HG03045 (cell line): ENCODE measurements around the gene NCOR1.

Experiments
- ATAC-seq: cut with Tn5 transposase; IDR thresholded peaks from one replicate; pipeline ENCODE4 v1.9.1; 2021; ENCODE audit warnings: mild to moderate bottlenecking, moderate library complexity; ENCODE audit not compliant: unreplicated experiment

Gene NCOR1

DNA sequence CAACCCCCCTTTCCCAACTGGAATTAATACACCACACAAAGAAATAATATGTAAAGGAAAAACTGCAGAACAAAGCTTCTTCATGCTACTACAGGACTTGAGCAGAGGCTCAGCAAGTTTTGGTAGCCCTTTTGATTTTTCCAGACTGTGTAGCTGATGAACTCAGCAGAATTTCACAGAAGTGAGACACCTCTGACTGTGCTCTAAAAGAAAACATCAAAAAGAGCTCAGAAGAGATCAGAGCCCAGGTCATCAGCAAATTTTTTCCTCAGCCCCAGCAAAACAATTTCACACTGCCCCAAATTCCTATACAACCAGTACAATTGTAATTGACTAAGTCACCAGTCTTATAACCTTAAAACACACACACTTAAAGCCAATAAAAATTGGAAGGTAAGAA is 177.7 kb downstream of the NCOR1 start:
- ATAC-seq: no peak

GRCh38 chr17:16036261-16036660 is 179.1 kb downstream of the NCOR1 start:
- no peak for ATAC-seq

- ATAC-seq: no peak
Measured at GRCh38 chr17:16033729-16034349, 181.5 kb downstream of the NCOR1 start.

GRCh38 chr17:16027708-16028584 is 187.4 kb downstream of the NCOR1 start:
- peak; percentile 81 for ATAC-seq

- ATAC-seq: no peak
Measured at GRCh38 chr17:16026895-16027294, 188.4 kb downstream of the NCOR1 start.

GRCh38 chr17:16025202-16025601 is 190.1 kb downstream of the NCOR1 start:
- no peak for ATAC-seq

- ATAC-seq: no peak
Measured at GRCh38 chr17:16023881-16024280, 191.5 kb downstream of the NCOR1 start.

DNA sequence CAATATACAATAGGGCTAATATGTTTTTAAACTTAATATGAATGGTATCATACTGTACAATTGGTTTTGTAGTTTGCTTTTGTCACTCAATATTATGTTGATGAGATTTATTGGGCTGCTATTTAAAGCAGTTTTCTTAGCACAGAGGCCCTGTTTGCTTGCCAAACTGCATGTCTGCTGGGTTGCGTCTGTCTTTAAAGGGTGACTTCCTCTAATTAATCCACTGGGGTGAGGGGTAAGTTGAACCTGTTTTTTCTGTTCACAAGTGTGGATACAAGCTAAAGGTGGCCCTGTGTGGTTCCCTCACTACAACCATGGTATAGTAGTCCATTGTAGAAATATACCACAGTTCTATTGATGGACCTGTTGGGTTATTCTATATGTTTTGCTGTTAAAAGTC is 196.0 kb downstream of the NCOR1 start:
- ATAC-seq: no peak

GRCh38 chr17:16013943-16014407 is 201.4 kb downstream of the NCOR1 start:
- ATAC-seq: no peak

GRCh38 chr17:16007439-16007838 is 207.9 kb downstream of the NCOR1 start:
- no peak for ATAC-seq

DNA sequence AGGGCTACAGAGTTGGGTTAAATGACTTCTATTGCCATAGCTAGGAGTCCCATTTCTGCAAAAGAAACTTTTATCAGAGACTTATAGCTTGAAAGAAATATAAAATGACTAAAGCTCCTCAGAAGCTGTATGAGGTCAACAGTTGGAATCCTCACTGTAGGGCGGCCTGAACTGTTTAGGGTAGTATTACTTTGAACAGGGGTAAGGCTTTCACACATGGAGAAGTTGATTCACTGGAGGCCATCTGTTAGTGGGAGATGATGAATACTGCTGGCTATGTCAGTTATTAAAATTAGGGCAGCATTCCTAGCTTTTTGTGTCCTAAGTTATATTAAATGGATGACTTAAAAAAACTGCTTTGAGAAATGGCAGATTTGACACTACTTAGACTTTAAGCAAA is 209.7 kb downstream of the NCOR1 start:
- no peak for ATAC-seq

DNA sequence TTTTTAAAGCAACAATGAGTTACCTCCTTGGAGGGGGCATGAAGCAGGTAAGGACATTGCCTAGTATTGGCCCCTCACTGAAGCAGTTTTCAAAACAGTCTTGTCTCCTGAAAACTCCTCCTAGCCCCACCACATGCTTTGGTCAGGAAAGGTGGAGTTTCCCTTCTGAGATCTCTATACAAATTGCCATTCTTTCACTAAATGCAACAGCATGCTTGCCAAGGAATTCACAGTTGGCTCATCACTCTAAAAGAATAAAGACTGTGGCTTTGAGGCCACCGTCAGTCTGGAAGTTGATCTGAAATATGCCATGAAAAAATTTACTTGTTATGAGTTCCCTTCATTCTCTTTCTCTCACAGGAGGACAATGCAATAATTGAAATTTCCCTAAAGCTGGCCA is 211.5 kb downstream of the NCOR1 start:
- ATAC-seq: no peak

- no peak for ATAC-seq
Measured at GRCh38 chr17:16002708-16003260, 212.6 kb downstream of the NCOR1 start.

GRCh38 chr17:16001226-16001897 is 214.0 kb downstream of the NCOR1 start:
- no peak for ATAC-seq

DNA sequence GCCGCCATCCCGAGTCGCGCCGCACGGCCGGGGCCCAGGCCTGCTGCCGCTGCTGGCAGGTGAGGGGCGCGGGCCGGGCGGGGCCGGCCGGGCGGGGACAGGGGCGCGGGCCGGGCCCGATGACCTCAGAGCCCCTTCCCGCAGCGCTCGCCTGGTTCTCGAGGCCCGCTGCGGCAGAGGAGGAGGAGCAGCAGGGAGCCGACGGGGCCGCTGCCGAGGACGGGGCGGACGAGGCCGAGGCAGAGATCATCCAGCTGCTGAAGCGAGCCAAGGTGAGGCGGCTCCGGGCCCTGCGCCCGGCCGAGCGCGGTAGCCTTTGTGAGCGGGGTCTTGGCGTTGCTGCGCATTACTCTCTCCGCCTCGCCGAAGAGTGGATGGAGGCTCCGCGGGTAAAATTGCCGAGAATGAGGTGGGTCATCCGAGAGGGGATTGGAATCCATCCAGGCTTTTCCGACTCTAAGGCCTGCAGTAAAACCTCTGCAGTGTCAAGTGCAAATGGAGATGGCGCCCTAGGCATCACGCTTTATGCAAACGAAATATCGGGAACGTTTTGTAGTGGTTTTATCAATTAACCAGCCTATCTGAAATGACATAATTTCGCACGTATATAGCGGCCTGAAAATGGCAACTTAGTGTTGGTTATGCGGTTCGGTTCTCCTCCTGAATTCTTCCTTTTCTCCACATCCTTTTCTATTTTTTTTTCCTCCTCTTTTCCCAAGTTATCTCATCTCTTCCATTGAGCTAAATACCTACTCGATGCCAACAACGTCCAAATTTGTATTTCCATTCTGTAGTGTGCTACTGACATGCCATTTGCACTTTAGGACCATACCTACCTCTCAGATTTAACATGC is 215.1 kb downstream of the NCOR1 start:
- peak; percentile 38 for ATAC-seq

- ATAC-seq: peak; percentile 94
Measured at GRCh38 chr17:15999141-15999973, 216.0 kb downstream of the NCOR1 start, which contains the start of the genes TTC19 and ZSWIM7. Gene TTC19, plus strand, starts transcription at chr17:15999824. Its CDS starts 25 bp downstream, at chr17:15999849. Gene ZSWIM7, minus strand, starts transcription at chr17:15999704. Its CDS starts 110 bp downstream, at chr17:15999594.

DNA sequence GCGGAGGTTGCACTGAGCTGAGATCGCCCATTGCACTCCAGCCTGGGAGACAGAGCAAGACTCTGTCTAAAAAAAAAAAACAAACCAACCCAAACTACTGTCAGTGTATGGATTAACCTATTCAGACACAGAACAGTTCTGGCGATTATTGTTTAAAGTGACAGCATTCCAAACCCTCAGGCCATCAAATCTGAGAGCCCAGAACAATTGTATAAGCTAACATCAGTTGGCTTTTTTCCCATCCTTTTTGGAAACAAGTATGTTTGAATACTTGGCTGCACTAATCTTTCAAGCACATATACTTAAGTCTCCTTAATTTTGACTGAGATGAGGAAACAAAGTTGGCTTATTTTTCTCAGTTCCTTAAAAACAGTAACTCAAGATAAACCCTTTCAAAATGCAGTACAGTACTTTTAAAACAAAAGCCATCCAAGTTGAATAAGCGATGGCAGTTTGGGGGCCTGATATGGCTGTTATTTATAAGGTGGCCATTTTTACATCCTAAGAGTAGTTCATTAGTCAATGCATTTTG is 217.2 kb downstream of the NCOR1 start:
- ATAC-seq: no peak

GRCh38 chr17:15996322-15996721 is 219.0 kb downstream of the NCOR1 start:
- ATAC-seq: no peak
